ENCODE results near the gene OLFML2B. TPM values are rescaled to one million over a fixed set of nuclear protein-coding genes. Genes with fewer than 3 reads are reported as not detected.

The OLFML2B gene
- total RNA-seq, 3 donors from 2014 or later: 1.4 to 29.6 (median 5.0) TPM

DNA sequence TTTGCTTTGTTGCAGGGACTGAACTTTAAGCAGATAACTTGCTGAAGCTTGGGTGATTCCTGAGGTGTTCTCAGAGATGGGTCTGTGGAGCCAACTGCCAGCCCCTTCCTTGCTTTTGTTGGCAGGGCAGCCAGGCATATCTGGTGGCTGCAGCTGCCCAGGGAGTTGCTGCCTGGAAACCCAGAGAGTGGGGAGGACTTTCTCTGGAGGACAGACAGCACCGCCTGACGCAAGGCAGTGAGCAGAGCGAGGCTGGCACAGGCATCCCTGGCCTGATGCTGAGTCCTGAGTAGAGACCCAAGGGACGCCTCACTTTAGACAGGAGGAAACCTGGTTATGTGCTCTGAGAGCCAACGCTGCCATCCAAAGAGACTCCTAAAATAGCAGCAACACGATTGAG is 9.8 kb upstream of the OLFML2B start:
- ATAC-seq (no peak), DNase-seq (no peak)
- no peaks in the 10 kb centered on the region for H3K9me3 ChIP-seq
- no peaks in the 10 kb centered on the region for H3K36me3 ChIP-seq (ENCODE audit: low read depth)
- TF ChIP-seq, protein P1, sequence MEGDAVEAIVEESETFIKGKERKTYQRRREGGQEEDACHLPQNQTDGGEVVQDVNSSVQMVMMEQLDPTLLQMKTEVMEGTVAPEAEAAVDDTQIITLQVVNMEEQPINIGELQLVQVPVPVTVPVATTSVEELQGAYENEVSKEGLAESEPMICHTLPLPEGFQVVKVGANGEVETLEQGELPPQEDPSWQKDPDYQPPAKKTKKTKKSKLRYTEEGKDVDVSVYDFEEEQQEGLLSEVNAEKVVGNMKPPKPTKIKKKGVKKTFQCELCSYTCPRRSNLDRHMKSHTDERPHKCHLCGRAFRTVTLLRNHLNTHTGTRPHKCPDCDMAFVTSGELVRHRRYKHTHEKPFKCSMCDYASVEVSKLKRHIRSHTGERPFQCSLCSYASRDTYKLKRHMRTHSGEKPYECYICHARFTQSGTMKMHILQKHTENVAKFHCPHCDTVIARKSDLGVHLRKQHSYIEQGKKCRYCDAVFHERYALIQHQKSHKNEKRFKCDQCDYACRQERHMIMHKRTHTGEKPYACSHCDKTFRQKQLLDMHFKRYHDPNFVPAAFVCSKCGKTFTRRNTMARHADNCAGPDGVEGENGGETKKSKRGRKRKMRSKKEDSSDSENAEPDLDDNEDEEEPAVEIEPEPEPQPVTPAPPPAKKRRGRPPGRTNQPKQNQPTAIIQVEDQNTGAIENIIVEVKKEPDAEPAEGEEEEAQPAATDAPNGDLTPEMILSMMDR (IDR thresholded peaks at IDR 0.05): no peak
- intact Hi-C loops (cut with DNase I, micrococcal nuclease): loop anchor here in 1 of 2 donors (10.0 kb wide), 1 partner anchor 169 kb away; no protein-coding TSS in a partner anchor
- no peaks in the 10 kb centered on the region for H3K4me1 ChIP-seq (ENCODE audit: low read depth)
- no peak overlapping the region for H3K4me3 ChIP-seq

DNA sequence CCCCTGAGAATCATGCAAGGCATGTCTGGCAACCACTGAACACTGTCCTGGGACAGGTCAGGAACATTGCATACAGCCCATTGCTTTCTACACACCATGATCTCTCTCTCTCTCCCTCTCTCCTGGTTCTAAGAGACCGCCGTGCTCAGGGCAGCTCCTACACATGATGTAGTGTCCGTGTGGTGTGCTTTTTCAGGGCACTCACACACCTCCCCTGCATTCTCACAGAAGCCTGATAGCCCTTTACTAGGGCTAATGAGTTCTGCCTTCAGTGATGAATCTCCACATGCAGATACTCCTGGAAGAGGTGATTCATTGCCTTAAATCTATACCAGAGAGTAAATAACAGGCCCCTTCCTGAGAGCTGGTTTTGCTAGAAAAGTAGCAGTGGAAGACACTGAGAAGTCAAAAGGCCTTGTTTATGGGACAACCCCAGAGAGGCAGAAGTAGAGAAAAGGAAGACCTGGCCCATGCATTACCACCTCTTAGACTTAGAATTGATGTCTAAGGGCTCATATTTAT is 7.2 kb upstream of the OLFML2B start:
- H3K9me3 ChIP-seq: no peaks in the 10 kb centered on the region
- H3K36me3 ChIP-seq (ENCODE audit: low read depth): no peaks in the 10 kb centered on the region
- H3K4me1 ChIP-seq (ENCODE audit: low read depth): no peaks in the 10 kb centered on the region
- no peak overlapping the region for H3K4me3 ChIP-seq
- ATAC-seq (no peak), DNase-seq (no peak)
- intact Hi-C loops (cut with DNase I, micrococcal nuclease): loop anchor here in 1 of 2 donors (10.0 kb wide), 1 partner anchor 166 kb away; no protein-coding TSS in a partner anchor
- TF ChIP-seq, protein P1 (IDR thresholded peaks at IDR 0.05): no peak

DNA sequence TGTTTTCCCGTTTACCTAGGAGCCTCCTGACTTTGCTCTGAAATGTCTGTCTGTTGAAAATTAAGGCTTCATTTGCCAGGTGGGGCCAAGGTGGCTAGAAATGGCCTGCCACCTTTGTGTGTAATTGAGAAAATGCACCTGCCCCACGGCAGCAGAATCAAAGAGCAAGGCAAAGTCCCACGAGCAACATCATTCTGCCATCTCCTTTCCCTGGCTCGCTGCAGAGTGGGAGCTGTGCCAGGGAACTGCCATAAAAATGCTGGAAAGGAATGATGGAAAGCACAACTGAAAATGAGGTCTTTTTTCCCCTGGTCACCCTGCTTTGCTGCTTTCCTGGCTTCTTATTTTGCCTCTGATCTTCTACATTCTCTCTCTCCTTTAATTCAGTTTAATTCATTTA is 5.5 kb upstream of the OLFML2B start:
- TF ChIP-seq, protein P1 (IDR thresholded peaks at IDR 0.05): no peak
- DNase-seq (peak in 1 of 3 donors; percentile 21), ATAC-seq (no peak)
- Histone ChIP-seq H3K36me3 (ENCODE audit: low read depth) (no peaks in the 10 kb centered on the region), H3K4me3 (no peak overlapping the region), H3K9me3 (no peaks in the 10 kb centered on the region), H3K4me1 (ENCODE audit: low read depth) (no peaks in the 10 kb centered on the region)
- intact Hi-C loops (cut with DNase I, micrococcal nuclease): loop anchor here in 1 of 2 donors (10.0 kb wide), 1 partner anchor 54 kb away; no protein-coding TSS in a partner anchor

DNA sequence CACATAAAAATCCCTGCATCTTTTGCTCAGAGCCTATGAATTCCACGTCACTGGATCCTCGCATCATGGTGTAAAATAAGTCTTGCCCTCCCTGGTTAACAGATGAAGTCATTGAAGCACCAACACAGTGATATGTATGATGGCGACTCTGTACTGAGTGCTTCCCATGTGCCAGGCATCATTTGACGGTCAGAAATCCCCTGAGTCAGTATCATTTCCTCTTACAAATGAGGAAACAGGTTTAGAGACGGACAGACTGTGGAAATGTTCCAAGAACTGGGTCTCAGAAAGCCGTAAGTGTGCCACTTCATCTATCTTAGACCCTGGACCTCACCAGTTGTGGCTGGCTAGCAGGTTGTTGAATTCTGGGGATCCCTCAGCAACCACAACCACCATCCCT is 5.1 kb upstream of the OLFML2B start:
- peak; percentile 37 for ATAC-seq
- Histone ChIP-seq H3K4me1 (ENCODE audit: low read depth) (no peaks in the 10 kb centered on the region), H3K9me3 (no peaks in the 10 kb centered on the region), H3K4me3 (no peak overlapping the region), H3K36me3 (ENCODE audit: low read depth) (no peaks in the 10 kb centered on the region)
- no peak for DNase-seq
- TF ChIP-seq, protein P1 (IDR thresholded peaks at IDR 0.05): no peak
- intact Hi-C loops (cut with DNase I, micrococcal nuclease): loop anchor here in 1 of 2 donors (10.0 kb wide), 1 partner anchor 54 kb away; no protein-coding TSS in a partner anchor

DNA sequence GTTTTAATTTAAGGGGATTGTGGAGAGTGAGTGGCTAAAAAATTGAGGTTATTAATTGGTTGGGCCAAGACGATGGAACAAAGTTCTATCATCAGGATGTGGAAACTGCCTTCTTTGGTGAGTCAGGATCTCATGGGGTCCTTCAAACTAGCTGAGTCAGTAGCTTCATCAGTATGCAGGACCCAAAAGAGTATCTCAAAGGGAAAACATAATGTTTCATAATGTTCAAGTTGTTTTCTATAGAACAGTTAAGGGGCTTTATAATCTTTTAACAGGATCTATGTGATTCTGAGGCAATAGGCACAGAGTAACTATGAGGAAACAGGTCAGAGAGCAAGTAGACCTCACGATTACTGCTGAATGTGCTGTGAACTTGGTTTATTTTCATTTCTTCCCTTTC is 3.2 kb upstream of the OLFML2B start:
- no peaks in the 10 kb centered on the region for H3K9me3 ChIP-seq
- DNase-seq (no peak), ATAC-seq (no peak)
- intact Hi-C loops (cut with DNase I, micrococcal nuclease): loop anchor here in 1 of 2 donors (10.0 kb wide), 1 partner anchor 52 kb away; no protein-coding TSS in a partner anchor
- H3K36me3 ChIP-seq (ENCODE audit: low read depth): no peaks in the 10 kb centered on the region
- no peaks in the 10 kb centered on the region for H3K4me1 ChIP-seq (ENCODE audit: low read depth)
- TF ChIP-seq, protein P1 (IDR thresholded peaks at IDR 0.05): no peak
- H3K4me3 ChIP-seq: no peak overlapping the region

Measured in mucosa of descending colon (tissue), 3 donors.